Islet precursor cell (in vitro differentiated cells): ENCODE data around the gene NBR1.
"Not testable (repeated sequence)": the region's sequence is repeated elsewhere in the genome, so short reads cannot be mapped to it uniquely, and the experiment has no call there.

Experiments used
- DNase-seq: peaks from one replicate; pipeline ENCODE4 v3.0.0-alpha.2; 2018

The NBR1 gene

GRCh38 chr17:43170766-43171585 is at the start of gene NBR1:
TSS of gene NBR1 (plus strand) at chr17:43171214. CDS start at chr17:43175800, 4,586 bp downstream.
- DNase-seq, result peak; percentile 100

- DNase-seq, result peak; percentile 99
Measured at GRCh38 chr17:43125133-43125966, 45.7 kb upstream of the NBR1 start, which contains the start of gene BRCA1. TSS of gene BRCA1 (minus strand) at chr17:43125364. CDS start at chr17:43124096, 1,268 bp downstream.

DNA sequence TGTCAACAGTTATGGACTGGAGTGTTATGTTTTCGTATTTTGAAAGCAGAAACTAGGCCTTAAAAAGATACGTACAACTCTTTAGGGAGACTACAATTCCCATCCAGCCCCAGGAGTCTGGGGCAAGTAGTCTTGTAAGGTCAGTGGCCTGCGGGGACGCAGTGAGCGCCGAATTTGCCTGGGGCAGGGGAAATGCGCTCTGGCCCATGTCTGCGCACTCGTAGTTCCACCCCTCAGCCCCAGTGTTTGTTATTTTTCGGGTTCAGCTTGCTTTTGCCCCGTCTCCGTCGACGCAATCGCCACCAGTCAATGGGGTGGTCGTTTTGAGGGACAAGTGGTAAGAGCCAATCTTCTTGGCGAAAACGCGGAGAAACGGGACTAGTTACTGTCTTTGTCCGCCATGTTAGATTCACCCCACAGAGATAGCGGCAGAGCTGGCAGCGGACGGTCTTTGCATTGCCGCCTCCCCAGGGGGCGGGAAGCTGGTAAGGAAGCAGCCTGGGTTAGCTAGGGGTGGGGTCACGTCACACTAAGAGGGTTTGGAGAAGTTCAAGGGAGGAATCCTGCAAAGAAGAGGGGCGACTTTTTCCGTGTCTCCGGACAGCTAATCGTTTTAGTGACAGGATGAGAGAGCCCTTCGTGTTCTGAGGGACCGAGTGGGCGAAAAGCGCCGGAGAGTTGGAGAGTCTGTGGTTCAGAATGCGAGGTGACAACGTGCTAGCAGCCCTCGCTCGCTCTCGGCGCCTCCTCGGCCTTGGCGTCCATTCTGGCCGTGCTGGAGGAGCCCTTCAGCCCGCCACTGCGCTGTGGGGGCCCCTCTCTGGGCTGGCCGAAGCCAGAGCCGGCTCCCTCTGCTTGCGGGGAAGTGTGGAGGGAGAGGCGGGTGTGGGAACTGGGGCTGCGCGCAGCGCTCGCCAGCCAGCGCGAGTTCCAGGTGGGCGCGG is 44.8 kb upstream of the NBR1 start:
- peak; percentile 48 for DNase-seq

DNA sequence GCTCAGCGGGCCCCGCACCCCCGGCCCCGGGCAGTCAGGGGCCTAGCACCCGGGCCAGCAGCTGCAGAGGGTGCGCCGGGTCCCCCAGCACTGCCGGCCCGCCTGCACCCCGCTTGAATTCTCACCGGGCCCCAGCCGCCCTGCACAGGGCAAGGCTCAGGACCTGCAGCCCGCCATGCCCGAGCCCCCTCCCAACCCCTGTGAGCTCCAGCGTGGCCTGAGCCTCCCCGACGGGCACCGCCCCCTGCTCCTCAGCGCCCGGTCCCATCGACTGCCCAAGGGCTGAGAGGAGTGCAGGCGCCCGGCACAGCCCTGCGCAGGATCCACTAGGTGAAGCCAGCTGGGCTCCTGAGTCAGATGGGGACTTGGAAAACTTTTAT is 44.1 kb upstream of the NBR1 start:
- DNase-seq, result peak; percentile 45

GRCh38 chr17:43127333-43127876 is 43.6 kb upstream of the NBR1 start:
- peak; percentile 14 for DNase-seq

- peak; percentile 12 for DNase-seq
Measured at GRCh38 chr17:43129671-43130010, 41.4 kb upstream of the NBR1 start.

GRCh38 chr17:43132117-43132516 is 38.9 kb upstream of the NBR1 start:
- DNase-seq, result no peak

- DNase-seq, result peak; percentile 12
Measured at GRCh38 chr17:43133439-43133838, 37.6 kb upstream of the NBR1 start.

GRCh38 chr17:43134774-43135453 is 36.1 kb upstream of the NBR1 start:
- peak; percentile 49 for DNase-seq

GRCh38 chr17:43135454-43135819 is 35.6 kb upstream of the NBR1 start:
- DNase-seq, result peak; percentile 52

DNA sequence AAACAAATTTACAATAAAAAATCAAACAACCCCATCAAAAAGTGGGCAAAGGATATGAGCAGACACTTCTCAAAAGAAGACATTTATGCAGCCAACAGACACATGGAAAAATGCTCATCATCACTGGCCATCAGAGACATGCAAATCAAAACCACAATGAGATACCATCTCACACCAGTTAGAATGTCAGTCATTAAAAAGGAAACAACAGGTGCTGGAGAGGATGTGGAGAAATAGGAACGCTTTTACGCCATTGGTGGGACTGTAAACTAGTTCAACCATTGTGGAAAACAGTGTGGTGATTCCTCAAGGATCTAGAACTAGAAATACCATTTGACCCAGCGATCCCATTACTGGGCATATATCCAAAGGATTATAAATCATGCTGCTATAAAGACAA is 34.4 kb upstream of the NBR1 start:
- DNase-seq, result not testable (repeated sequence)

- not testable (repeated sequence) for DNase-seq
Measured at GRCh38 chr17:43138531-43138930, 32.5 kb upstream of the NBR1 start.

GRCh38 chr17:43140396-43141332 is 30.4 kb upstream of the NBR1 start:
- peak; percentile 45 for DNase-seq

DNA sequence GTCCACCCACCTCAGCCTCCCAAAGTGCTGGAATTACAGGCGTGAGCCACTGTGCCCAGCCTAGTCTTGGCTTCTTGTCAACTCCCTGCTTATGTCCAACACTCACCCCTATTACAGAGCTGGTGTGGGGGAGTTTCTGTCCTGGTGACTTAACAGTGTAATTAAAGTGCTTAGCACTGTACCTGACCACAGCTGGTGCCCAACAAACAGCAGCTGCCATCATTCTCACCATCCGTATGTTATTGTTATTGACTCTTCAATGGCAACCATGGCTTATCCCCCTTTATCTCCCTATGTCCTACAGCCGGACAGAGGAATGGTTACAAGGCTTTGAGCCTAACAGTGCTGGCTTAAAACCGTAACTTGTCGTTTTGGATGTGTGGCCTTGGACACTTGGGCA is 28.9 kb upstream of the NBR1 start:
- DNase-seq, result peak; percentile 35

DNA sequence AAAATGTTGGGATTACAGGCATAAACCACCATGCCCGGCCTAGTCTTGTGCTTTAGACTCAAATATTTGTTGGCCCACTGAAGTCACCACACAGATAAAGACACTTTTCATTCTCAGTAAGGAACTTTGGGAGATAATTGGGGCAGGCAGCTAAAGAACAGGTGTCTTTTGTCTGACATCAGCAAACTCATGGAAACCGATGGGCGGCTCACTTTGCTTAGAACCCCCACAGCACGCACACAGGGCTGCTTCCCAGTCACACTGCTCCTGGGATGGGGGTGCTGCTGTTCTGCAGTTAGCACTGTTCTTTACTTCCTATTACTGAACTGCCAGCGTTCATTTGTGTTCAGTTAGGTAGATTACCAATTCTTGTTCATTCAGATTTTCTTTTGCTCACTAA is 27.8 kb upstream of the NBR1 start:
- no peak for DNase-seq

GRCh38 chr17:43146649-43147048 is 24.4 kb upstream of the NBR1 start:
- DNase-seq, result peak; percentile 16

DNA sequence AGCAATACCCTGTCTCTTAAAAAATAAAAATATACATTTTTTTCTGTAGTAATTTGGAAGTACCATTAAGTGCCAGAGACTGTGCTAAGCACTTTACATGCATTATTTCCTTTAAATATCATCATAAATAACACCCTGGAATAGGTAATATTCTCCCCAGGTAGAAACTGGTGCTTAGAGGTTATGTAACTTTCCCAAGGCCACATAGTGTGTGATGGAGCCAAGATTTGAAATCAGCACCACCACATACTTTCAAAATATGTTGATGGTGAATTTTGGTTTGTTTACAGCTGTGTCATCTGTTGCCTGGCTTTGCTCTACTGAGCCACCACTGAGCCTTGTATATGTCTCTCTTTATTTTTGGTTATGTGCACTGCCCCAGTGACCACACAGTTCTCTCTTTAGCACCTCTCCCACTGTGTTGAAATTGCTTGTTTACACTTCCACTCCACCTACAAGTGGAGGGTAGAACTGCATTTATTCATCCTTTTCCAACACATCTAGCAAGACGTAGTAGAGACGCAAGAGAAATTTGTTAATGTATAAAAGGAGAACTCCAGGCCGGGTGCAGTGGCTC is 19.0 kb upstream of the NBR1 start:
- no peak for DNase-seq

DNA sequence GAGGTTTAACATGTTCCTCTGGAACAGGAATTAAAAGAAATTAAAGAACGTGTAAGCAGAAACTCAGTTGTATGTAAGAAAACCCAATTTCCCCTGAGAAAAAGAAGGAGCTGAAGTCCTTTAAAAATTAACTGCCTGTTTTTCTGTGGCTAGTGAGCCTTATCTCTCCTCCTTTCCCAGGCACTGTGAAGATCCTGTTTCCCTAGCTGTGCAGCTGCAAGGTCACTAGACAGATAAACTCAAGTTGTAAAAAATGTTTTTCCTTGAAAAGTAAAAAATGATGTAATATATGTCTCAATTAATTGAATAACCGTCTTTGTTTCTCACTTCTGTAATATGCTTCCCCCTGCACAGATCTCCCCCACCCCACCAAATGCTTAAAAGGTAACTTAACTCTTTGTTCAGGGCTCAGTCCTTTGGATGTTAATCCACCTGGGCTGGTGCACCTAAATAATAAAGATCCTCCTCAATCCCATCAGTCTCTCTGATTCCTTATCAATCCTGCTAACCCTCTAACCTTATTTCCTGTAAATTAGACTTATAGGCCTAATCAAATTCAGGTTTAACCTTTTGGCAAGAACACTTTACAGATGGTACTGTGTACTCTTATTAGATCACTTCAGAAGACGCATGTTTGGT is 17.7 kb upstream of the NBR1 start:
- DNase-seq, result not testable (repeated sequence)

GRCh38 chr17:43155666-43156065 is 15.3 kb upstream of the NBR1 start:
- DNase-seq, result no peak

DNA sequence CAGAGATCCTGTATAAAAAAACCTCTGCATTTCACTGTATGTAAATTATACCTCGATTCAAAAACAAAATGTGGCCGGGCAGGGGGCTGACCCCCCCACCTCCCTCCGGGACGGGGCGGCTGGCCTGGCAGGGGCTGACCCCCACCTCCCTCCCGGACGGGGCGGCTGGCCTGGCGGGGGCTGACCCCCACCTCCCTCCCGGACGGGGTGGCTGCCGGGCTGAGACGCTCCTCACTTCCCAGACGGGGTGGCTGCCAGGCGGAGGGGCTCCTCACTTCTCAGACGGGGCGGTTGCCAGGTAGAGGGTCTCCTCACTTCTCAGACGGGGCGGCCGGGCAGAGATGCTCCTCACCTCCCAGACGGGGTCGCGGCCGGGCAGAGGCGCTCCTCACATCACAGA is 11.8 kb upstream of the NBR1 start:
- not testable (repeated sequence) for DNase-seq
